ENCODE results near the gene RAB13. TPM values are rescaled to one million over a fixed set of nuclear protein-coding genes. Genes with fewer than 3 reads are reported as not detected.

The RAB13 gene
- polyA plus RNA-seq, 1 of the 3 experiments (the other 2 are of a cell fraction), result 156 TPM

- H3F3A ChIP-seq (replicated peaks; ENCODE audit: insufficient read depth), result no peaks in the 10 kb centered on the region
- no peaks in the 10 kb centered on the region for H4K20me1 ChIP-seq (ENCODE audit: insufficient read depth)
- H3K9ac ChIP-seq, result no peak overlapping the region
- 15% methylated on average over 1 of the region's 1 CpG for WGBS (ENCODE audit: low lambda C conversion rate)
- no peaks in the 10 kb centered on the region for H3K27me3 ChIP-seq (ENCODE audit: insufficient read depth)
- no peak for DNase-seq
- CTCF ChIA-PET, result no interaction called here
- no peaks in the 10 kb centered on the region for H3K4me1 ChIP-seq (ENCODE audit: control insufficient read depth in 1 of 2, insufficient read depth in 2 of 2, low read depth in 1 of 2, low read length in 1 of 2)
- H3K9me3 ChIP-seq, result no peaks in the 10 kb centered on the region
- POLR2A ChIA-PET, result no interaction called here
- no peak overlapping the region for H3K4me3 ChIP-seq (ENCODE audit: low read depth in 2 of 2, low read length in 1 of 2)
- H3K27ac ChIP-seq (ENCODE audit: low read depth in 2 of 2, low read length in 1 of 2), result no peak overlapping the region
- H2AFZ ChIP-seq (ENCODE audit: low read depth), result no peak overlapping the region
- TF ChIP-seq EP300 (IDR thresholded peaks at IDR 0.05; ENCODE audit: borderline replicate concordance in 1 of 2, low read depth in 1 of 2, low read length in 1 of 2) (no peak), RXRA (IDR thresholded peaks at IDR 0.05; ENCODE audit: borderline replicate concordance, low read depth) (no peak), CTCF (IDR thresholded peaks at IDR 0.05) (no peak), NFIC (IDR thresholded peaks at IDR 0.05; ENCODE audit: borderline replicate concordance) (no peak), GATA2 (CRISPR knock-in tag; IDR thresholded peaks at IDR 0.05) (no peak), RAD21 (IDR thresholded peaks at IDR 0.05; ENCODE audit: low read length) (no peak), TAF1 (IDR thresholded peaks at IDR 0.05; ENCODE audit: borderline replicate concordance, low read depth, low read length) (no peak), IRF3 (IDR thresholded peaks at IDR 0.05; ENCODE audit: low read depth, low read length) (no peak), FOXJ3 (CRISPR knock-in tag; IDR thresholded peaks at IDR 0.05) (no peak), FOSL2 (IDR thresholded peaks at IDR 0.05; ENCODE audit: borderline replicate concordance, low read depth) (no peak), SMC3 (IDR thresholded peaks at IDR 0.05; ENCODE audit: low read depth, low read length) (no peak), EZH2phosphoT487 (IDR thresholded peaks at IDR 0.05; ENCODE audit: borderline replicate concordance, low read depth) (no peak), ELF1 (IDR thresholded peaks at IDR 0.05) (no peak), REST (IDR thresholded peaks at IDR 0.05; ENCODE audit: low read depth, low read length) (no peak), JUND (IDR thresholded peaks at IDR 0.05) (no peak), SIN3A (IDR thresholded peaks at IDR 0.05; ENCODE audit: borderline replicate concordance, low read depth, low read length) (no peak), MEF2A (IDR thresholded peaks at IDR 0.05; ENCODE audit: borderline replicate concordance, low read depth) (no peak), CHD2 (IDR thresholded peaks at IDR 0.05; ENCODE audit: low read length, partially characterized antibody) (no peak), TCF12 (IDR thresholded peaks at IDR 0.05) (no peak)
- H3K4me2 ChIP-seq, result no peak overlapping the region
- no peaks in the 10 kb centered on the region for H3K79me2 ChIP-seq (ENCODE audit: insufficient read depth)
- H3K36me3 ChIP-seq (replicated peaks in 1 of 2; ENCODE audit: control insufficient read depth in 1 of 2, insufficient read depth in 2 of 2, low read length in 1 of 2), result no peaks in the 10 kb centered on the region
- H3K9me2 ChIP-seq, result no peaks in the 10 kb centered on the region
Observed at GRCh38 chr1:154012129-154012528, 26.0 kb upstream of the RAB13 start.
